Stimulated activated CD8-positive, alpha-beta memory T cell treated with anti-CD3 and anti-CD28 coated beads, Interleukin-7, amount 100 ng/mL, for 24 hours (primary cell): ENCODE results near the gene CNTN3.

Experiments used
- DNase-seq: peaks from one replicate; pipeline ENCODE4 v3.0.0-alpha.2; 2020; ENCODE audit warnings: low read depth

CNTN3 gene

GRCh38 chr3:74614107-74614967 is at the start of gene CNTN3:
Gene CNTN3 (minus strand): TSS chr3:74614659. CDS start chr3:74521112, 93,547 bp downstream.
- DNase-seq, result no peak

- DNase-seq, result no peak
Measured at GRCh38 chr3:74663178-74663577, 48.7 kb upstream of the CNTN3 start.

- no peak for DNase-seq
Measured at GRCh38 chr3:74661672-74662071, 47.2 kb upstream of the CNTN3 start.

GRCh38 chr3:74651885-74652284 is 37.4 kb upstream of the CNTN3 start:
- DNase-seq, result no peak

- no peak for DNase-seq
Measured at GRCh38 chr3:74651292-74651691, 36.8 kb upstream of the CNTN3 start.

- no peak for DNase-seq
Measured at GRCh38 chr3:74648107-74648506, 33.6 kb upstream of the CNTN3 start.

- DNase-seq, result no peak
Measured at GRCh38 chr3:74646094-74646493, 31.6 kb upstream of the CNTN3 start.

GRCh38 chr3:74643636-74644035 is 29.2 kb upstream of the CNTN3 start:
- DNase-seq, result no peak

GRCh38 chr3:74642876-74643275 is 28.4 kb upstream of the CNTN3 start:
- DNase-seq, result no peak

- no peak for DNase-seq
Measured at GRCh38 chr3:74640211-74640610, 25.8 kb upstream of the CNTN3 start.

- no peak for DNase-seq
Measured at GRCh38 chr3:74639681-74640080, 25.2 kb upstream of the CNTN3 start.

- no peak for DNase-seq
Measured at GRCh38 chr3:74636981-74637380, 22.5 kb upstream of the CNTN3 start.

GRCh38 chr3:74633021-74633420 is 18.6 kb upstream of the CNTN3 start:
- DNase-seq, result no peak

- DNase-seq, result no peak
Measured at GRCh38 chr3:74631351-74632140, 17.1 kb upstream of the CNTN3 start.

- DNase-seq, result no peak
Measured at GRCh38 chr3:74630602-74631001, 16.1 kb upstream of the CNTN3 start.

GRCh38 chr3:74626011-74626410 is 11.6 kb upstream of the CNTN3 start:
- no peak for DNase-seq

GRCh38 chr3:74624301-74624700 is 9.8 kb upstream of the CNTN3 start:
- no peak for DNase-seq

GRCh38 chr3:74623261-74623836 is 8.9 kb upstream of the CNTN3 start:
- DNase-seq, result no peak

- no peak for DNase-seq
Measured at GRCh38 chr3:74621581-74621980, 7.1 kb upstream of the CNTN3 start.

GRCh38 chr3:74617776-74618175 is 3.3 kb upstream of the CNTN3 start:
- no peak for DNase-seq

- DNase-seq, result no peak
Measured at GRCh38 chr3:74613521-74614106, 845 bp downstream of the CNTN3 start.

- DNase-seq, result no peak
Measured at GRCh38 chr3:74613060-74613459, 1.4 kb downstream of the CNTN3 start.

- no peak for DNase-seq
Measured at GRCh38 chr3:74611206-74611605, 3.3 kb downstream of the CNTN3 start.
